ENCODE data around the gene ITPR3. TPM values are rescaled to one million over a fixed set of nuclear protein-coding genes. Genes with fewer than 3 reads are reported as not detected.

ITPR3 gene
- total and polyA plus RNA-seq, 2 of the 13 experiments (the other 11 are each of a cell fraction or from before 2014, with no cell fraction given): 3.8 to 21.4 TPM

DNA sequence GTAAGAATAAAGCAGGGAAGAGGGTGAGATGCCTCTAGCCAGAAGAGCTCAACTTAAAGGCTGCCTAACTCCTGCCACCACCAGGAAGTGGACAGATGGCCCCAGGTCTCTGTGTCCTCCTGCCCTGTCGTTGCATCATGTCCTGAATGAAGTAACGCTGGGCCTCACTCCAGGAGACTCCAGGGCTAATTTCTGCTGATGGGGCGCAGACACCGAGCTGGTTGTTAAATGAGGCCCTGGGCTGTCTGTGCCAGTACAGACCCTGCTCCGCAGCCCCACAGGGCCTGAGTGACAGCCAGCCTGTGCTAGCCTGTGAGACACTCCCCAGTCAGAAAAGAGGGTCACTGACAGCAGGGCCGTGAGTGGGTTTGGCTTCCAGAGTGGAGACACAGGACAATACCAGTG lies 119.1 kb downstream of the ITPR3 start:
- POLR2A ChIA-PET: interaction anchor here (1.0 to 2.1 kb wide), 4 partner anchors 11 to 770 kb away, joined by 3 to 34 read pairs (median 9); partner anchors contain the start of gene UQCC2
- TF ChIP-seq POLR2G (IDR thresholded peaks at IDR 0.05; ENCODE audit: low read depth, low read length): 0 out of 2 replicates have a peak, but pooled peaks have one; percentile 45
- 0 out of 2 replicates have a peak, but pooled peaks have one; percentile 21 for TF ChIP-seq RXRB (CRISPR knock-in tag; IDR thresholded peaks at IDR 0.05; ENCODE audit: borderline replicate concordance)
- peak; percentile 98 for TF ChIP-seq ELF3 (CRISPR knock-in tag; IDR thresholded peaks at IDR 0.05)
- peak; percentile 43; the same call in 1 of the 2 replicates for TF ChIP-seq ZNF331 (CRISPR knock-in tag; IDR thresholded peaks at IDR 0.05)
- 0 out of 3 replicates have a peak, but pooled peaks have one; percentile 47 for TF ChIP-seq MXI1 (IDR thresholded peaks at IDR 0.05; ENCODE audit: borderline replicate concordance, low read depth, low read length)
- TF ChIP-seq, protein P1, sequence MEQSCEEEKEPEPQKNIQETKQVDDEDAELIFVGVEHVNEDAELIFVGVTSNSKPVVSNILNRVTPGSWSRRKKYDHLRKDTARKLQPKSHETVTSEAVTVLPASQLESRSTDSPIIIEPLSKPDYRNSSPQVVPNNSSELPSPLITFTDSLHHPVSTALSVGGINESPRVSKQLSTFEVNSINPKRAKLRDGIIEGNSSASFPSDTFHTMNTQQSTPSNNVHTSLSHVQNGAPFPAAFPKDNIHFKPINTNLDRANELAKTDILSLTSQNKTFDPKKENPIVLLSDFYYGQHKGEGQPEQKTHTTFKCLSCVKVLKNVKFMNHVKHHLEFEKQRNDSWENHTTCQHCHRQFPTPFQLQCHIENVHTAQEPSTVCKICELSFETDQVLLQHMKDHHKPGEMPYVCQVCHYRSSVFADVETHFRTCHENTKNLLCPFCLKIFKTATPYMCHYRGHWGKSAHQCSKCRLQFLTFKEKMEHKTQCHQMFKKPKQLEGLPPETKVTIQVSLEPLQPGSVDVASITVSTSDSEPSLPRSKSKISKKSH (CRISPR knock-in tag; IDR thresholded peaks at IDR 0.05; ENCODE audit: borderline replicate concordance): 0 out of 2 replicates have a peak, but pooled peaks have one; percentile 48
- TF ChIP-seq, protein P2, sequence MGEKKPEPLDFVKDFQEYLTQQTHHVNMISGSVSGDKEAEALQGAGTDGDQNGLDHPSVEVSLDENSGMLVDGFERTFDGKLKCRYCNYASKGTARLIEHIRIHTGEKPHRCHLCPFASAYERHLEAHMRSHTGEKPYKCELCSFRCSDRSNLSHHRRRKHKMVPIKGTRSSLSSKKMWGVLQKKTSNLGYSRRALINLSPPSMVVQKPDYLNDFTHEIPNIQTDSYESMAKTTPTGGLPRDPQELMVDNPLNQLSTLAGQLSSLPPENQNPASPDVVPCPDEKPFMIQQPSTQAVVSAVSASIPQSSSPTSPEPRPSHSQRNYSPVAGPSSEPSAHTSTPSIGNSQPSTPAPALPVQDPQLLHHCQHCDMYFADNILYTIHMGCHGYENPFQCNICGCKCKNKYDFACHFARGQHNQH (CRISPR knock-in tag; IDR thresholded peaks at IDR 0.05): 0 out of 2 replicates have a peak, but pooled peaks have one; percentile 38
- 0 out of 2 replicates have a peak, but pooled peaks have one; percentile 27 for TF ChIP-seq ZSCAN21 (CRISPR knock-in tag; IDR thresholded peaks at IDR 0.05; ENCODE audit: borderline replicate concordance)
- TF ChIP-seq RXRA (CRISPR knock-in tag; IDR thresholded peaks at IDR 0.05): 0 out of 2 replicates have a peak, but pooled peaks have one; percentile 35
- TF ChIP-seq MEF2D (CRISPR knock-in tag; IDR thresholded peaks at IDR 0.05): no peak
- TF ChIP-seq ZBTB38 (CRISPR knock-in tag; IDR thresholded peaks at IDR 0.05): no peak
- TF ChIP-seq, protein P3, sequence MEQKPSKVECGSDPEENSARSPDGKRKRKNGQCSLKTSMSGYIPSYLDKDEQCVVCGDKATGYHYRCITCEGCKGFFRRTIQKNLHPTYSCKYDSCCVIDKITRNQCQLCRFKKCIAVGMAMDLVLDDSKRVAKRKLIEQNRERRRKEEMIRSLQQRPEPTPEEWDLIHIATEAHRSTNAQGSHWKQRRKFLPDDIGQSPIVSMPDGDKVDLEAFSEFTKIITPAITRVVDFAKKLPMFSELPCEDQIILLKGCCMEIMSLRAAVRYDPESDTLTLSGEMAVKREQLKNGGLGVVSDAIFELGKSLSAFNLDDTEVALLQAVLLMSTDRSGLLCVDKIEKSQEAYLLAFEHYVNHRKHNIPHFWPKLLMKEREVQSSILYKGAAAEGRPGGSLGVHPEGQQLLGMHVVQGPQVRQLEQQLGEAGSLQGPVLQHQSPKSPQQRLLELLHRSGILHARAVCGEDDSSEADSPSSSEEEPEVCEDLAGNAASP (CRISPR knock-in tag; IDR thresholded peaks at IDR 0.05; ENCODE audit: borderline replicate concordance): peak; percentile 54; the same call in 1 of the 2 replicates
- no peak for TF ChIP-seq SOX6 (IDR thresholded peaks at IDR 0.05)
- TF ChIP-seq SOX6 (CRISPR knock-in tag; IDR thresholded peaks at IDR 0.05): peak; percentile 38
- TF ChIP-seq ZNF891 (CRISPR knock-in tag; IDR thresholded peaks at IDR 0.05): peak; percentile 57; the same call in 1 of the 2 replicates
- TF ChIP-seq ZNF644 (CRISPR knock-in tag; IDR thresholded peaks at IDR 0.05; ENCODE audit: low read depth): peak; percentile 82; the same call in 1 of the 2 replicates
- TF ChIP-seq, protein P4, sequence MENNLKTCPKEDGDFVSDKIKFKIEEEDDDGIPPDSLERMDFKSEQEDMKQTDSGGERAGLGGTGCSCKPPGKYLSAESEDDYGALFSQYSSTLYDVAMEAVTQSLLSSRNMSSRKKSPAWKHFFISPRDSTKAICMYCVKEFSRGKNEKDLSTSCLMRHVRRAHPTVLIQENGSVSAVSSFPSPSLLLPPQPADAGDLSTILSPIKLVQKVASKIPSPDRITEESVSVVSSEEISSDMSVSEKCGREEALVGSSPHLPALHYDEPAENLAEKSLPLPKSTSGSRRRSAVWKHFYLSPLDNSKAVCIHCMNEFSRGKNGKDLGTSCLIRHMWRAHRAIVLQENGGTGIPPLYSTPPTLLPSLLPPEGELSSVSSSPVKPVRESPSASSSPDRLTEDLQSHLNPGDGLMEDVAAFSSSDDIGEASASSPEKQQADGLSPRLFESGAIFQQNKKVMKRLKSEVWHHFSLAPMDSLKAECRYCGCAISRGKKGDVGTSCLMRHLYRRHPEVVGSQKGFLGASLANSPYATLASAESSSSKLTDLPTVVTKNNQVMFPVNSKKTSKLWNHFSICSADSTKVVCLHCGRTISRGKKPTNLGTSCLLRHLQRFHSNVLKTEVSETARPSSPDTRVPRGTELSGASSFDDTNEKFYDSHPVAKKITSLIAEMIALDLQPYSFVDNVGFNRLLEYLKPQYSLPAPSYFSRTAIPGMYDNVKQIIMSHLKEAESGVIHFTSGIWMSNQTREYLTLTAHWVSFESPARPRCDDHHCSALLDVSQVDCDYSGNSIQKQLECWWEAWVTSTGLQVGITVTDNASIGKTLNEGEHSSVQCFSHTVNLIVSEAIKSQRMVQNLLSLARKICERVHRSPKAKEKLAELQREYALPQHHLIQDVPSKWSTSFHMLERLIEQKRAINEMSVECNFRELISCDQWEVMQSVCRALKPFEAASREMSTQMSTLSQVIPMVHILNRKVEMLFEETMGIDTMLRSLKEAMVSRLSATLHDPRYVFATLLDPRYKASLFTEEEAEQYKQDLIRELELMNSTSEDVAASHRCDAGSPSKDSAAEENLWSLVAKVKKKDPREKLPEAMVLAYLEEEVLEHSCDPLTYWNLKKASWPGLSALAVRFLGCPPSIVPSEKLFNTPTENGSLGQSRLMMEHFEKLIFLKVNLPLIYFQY (CRISPR knock-in tag; IDR thresholded peaks at IDR 0.05; ENCODE audit: borderline replicate concordance): peak; percentile 27; the same call in 1 of the 2 replicates

More for the DNA sequence above, 119.1 kb downstream of the ITPR3 start:
- Histone ChIP-seq H4K20me1 (ENCODE audit: insufficient read depth, low read length) (no peaks in the 10 kb centered on the region), H3K36me3 (replicated peaks in 1 of 2; ENCODE audit: control insufficient read depth in 1 of 2, insufficient read depth in 2 of 2, low read length in 2 of 2) (no peaks in the 10 kb centered on the region), H2AFZ (ENCODE audit: low read length) (no peak overlapping the region), H3K27ac (ENCODE audit: extremely low read length, insufficient read depth, low read length) (no peak overlapping the region), H3K9ac (ENCODE audit: insufficient read depth, low read depth, low read length) (no peak overlapping the region), H3K4me3 (replicated peaks in 1 of 3; ENCODE audit: insufficient read depth in 1 of 3, low read depth in 2 of 3, low read length in 3 of 3) (no peak overlapping the region), H3K4me2 (ENCODE audit: low read depth, low read length) (peak overlapping the region; percentile 33), H3K4me1 (ENCODE audit: insufficient read depth, low read length) (peaks cover 34% of the 10 kb centered on the region), H3K27me3 (ENCODE audit: control insufficient read depth in 1 of 2, insufficient read depth in 2 of 2, low read length in 2 of 2) (0 out of 5 replicates have a peak, but pooled peaks cover 0 to 2% of the 10 kb centered on the region in 2 experiments), H3K9me3 (ENCODE audit: low read length) (no peaks in the 10 kb centered on the region), H3K79me2 (ENCODE audit: insufficient read depth, low read length) (no peaks in the 10 kb centered on the region)
- no TSS peak for BruUV-seq (replicated peaks)
- WGBS (ENCODE audit: low lambda C conversion rate): 31% methylated on average over 3 of the region's 6 CpGs
- ATAC-seq (peak; percentile 79), DNase-seq (ENCODE audit: low spot score) (peak; percentile 45), FAIRE-seq (peak; percentile 56)
- in situ Hi-C loops (cut with HindIII; ENCODE audit: extremely low pct_ligation_motif_present, low pct_unique_long_range_greater_than_20kb) (no loop called here), intact Hi-C loops (cut with micrococcal nuclease; ENCODE audit: unreplicated experiment) (no loop called here)
- CTCF ChIA-PET (ENCODE audit: low intra/inter-chr PET ratio, low total read pairs): no interaction called here

Measured in HepG2 (cell line).